Measurements from ENCODE around the gene ZFAND4.
A peak's percentile ranks its signal among the peaks of the same experiment; 100 is the strongest.
"Not testable (repeated sequence)": the region's sequence is repeated elsewhere in the genome, so short reads cannot be mapped to it uniquely, and the experiment has no call there.

ZFAND4 gene

GRCh38 chr10:45640049-45640448 lies 32.5 kb downstream of the ZFAND4 start:
- DNase-seq: no peak

- DNase-seq: no peak
Measured at GRCh38 chr10:45627412-45628048, 45.0 kb downstream of the ZFAND4 start.

GRCh38 chr10:45625879-45626278 lies 46.7 kb downstream of the ZFAND4 start:
- no peak for DNase-seq

GRCh38 chr10:45624724-45625123 lies 47.8 kb downstream of the ZFAND4 start:
- no peak for DNase-seq

GRCh38 chr10:45614869-45615268 lies 57.7 kb downstream of the ZFAND4 start:
- no peak for DNase-seq

GRCh38 chr10:45612741-45613140 lies 59.8 kb downstream of the ZFAND4 start:
- no peak for DNase-seq

- DNase-seq: no peak
Measured at GRCh38 chr10:45608052-45608451, 64.5 kb downstream of the ZFAND4 start.

- DNase-seq: no peak
Measured at GRCh38 chr10:45607276-45607675, 65.3 kb downstream of the ZFAND4 start.

- DNase-seq: no peak
Measured at GRCh38 chr10:45602836-45603235, 69.7 kb downstream of the ZFAND4 start.

GRCh38 chr10:45602082-45602730 lies 70.4 kb downstream of the ZFAND4 start:
- DNase-seq: no peak

GRCh38 chr10:45601254-45601930 lies 71.2 kb downstream of the ZFAND4 start:
- DNase-seq: not testable (repeated sequence)

GRCh38 chr10:45600337-45601253 lies 72.0 kb downstream of the ZFAND4 start:
- not testable (repeated sequence) for DNase-seq

GRCh38 chr10:45599646-45600045 lies 72.9 kb downstream of the ZFAND4 start:
- DNase-seq: no peak

GRCh38 chr10:45599021-45599603 lies 73.5 kb downstream of the ZFAND4 start:
- DNase-seq: no peak

- DNase-seq: no peak
Measured at GRCh38 chr10:45596526-45596925, 76.0 kb downstream of the ZFAND4 start.

- DNase-seq: peak; percentile 37
Measured at GRCh38 chr10:45594276-45595157, 78.1 kb downstream of the ZFAND4 start.

- no peak for DNase-seq
Measured at GRCh38 chr10:45593938-45594275, 78.7 kb downstream of the ZFAND4 start.

GRCh38 chr10:45592926-45593325 lies 79.6 kb downstream of the ZFAND4 start:
- no peak for DNase-seq

GRCh38 chr10:45592432-45592831 lies 80.1 kb downstream of the ZFAND4 start:
- no peak for DNase-seq

- DNase-seq: no peak
Measured at GRCh38 chr10:45591280-45591679, 81.3 kb downstream of the ZFAND4 start.

- no peak for DNase-seq
Measured at GRCh38 chr10:45589868-45590267, 82.7 kb downstream of the ZFAND4 start.

GRCh38 chr10:45589009-45589408 lies 83.6 kb downstream of the ZFAND4 start:
- DNase-seq: no peak

Measured in NCI-H748 treated with DMSO at 0.1 percent for 48 hours (cell line).